D341Med (cell line): Measurements from ENCODE around the gene MMP25.
"Not testable (repeated sequence)": the region's sequence is repeated elsewhere in the genome, so short reads cannot be mapped to it uniquely, and the experiment has no call there.

Experiments used
- DNase-seq: peaks from one replicate; pipeline ENCODE4 v3.0.0; 2012; ENCODE audit warnings: low spot score

Gene MMP25

GRCh38 chr16:3030222-3031212, 15.8 kb upstream of the MMP25 start:
- no peak for DNase-seq

- DNase-seq = no peak
Measured at GRCh38 chr16:3032624-3033023, 13.7 kb upstream of the MMP25 start.

GRCh38 chr16:3035289-3035971, 10.9 kb upstream of the MMP25 start:
- DNase-seq = no peak

GRCh38 chr16:3035972-3036725, 10.2 kb upstream of the MMP25 start:
- DNase-seq = no peak

- DNase-seq = no peak
Measured at GRCh38 chr16:3036726-3037315, 9.5 kb upstream of the MMP25 start, which contains the start of gene BICDL2. BICDL2 (minus strand) TSS chr16:3036944; CDS start chr16:3035496, 1,448 bp downstream.

GRCh38 chr16:3038256-3038655, 8.1 kb upstream of the MMP25 start:
- no peak for DNase-seq

GRCh38 chr16:3038896-3039295, 7.5 kb upstream of the MMP25 start:
- no peak for DNase-seq

GRCh38 chr16:3042376-3042775, 4.0 kb upstream of the MMP25 start:
- no peak for DNase-seq

- DNase-seq = no peak
Measured at GRCh38 chr16:3044708-3045107, 1.7 kb upstream of the MMP25 start.

GRCh38 chr16:3046641-3047386, 453 bp downstream of the MMP25 start:
- DNase-seq = peak; percentile 63

- no peak for DNase-seq
Measured at GRCh38 chr16:3047387-3047720, 993 bp downstream of the MMP25 start.

- DNase-seq = no peak
Measured at GRCh38 chr16:3049921-3050481, 3.6 kb downstream of the MMP25 start.

- no peak for DNase-seq
Measured at GRCh38 chr16:3050487-3050886, 4.1 kb downstream of the MMP25 start.

- DNase-seq = no peak
Measured at GRCh38 chr16:3051009-3051408, 4.6 kb downstream of the MMP25 start.

- no peak for DNase-seq
Measured at GRCh38 chr16:3051494-3051893, 5.1 kb downstream of the MMP25 start.

GRCh38 chr16:3052571-3053329, 6.4 kb downstream of the MMP25 start:
- not testable (repeated sequence) for DNase-seq

GRCh38 chr16:3053330-3053710, 7.0 kb downstream of the MMP25 start:
- DNase-seq = not testable (repeated sequence)

GRCh38 chr16:3054965-3055733, 8.8 kb downstream of the MMP25 start:
- DNase-seq = no peak

GRCh38 chr16:3055734-3056115, 9.4 kb downstream of the MMP25 start:
- not testable (repeated sequence) for DNase-seq
